SIG-M5 (cell line): Measurements from ENCODE around the gene YKT6.
"Not testable (repeated sequence)": the region's sequence is repeated elsewhere in the genome, so short reads cannot be mapped to it uniquely, and the experiment has no call there.

Experiments used
- DNase-seq: peaks from one replicate; lab custom pipeline; 2025; lab: John Stamatoyannopoulos, UW

YKT6 gene

GRCh38 chr7:44172352-44172751 lies 28.4 kb upstream of the YKT6 start:
- DNase-seq = no peak

GRCh38 chr7:44172803-44173424 lies 27.9 kb upstream of the YKT6 start:
- DNase-seq = no peak

GRCh38 chr7:44173911-44174693 lies 26.7 kb upstream of the YKT6 start:
- DNase-seq = no peak

GRCh38 chr7:44174694-44174948 lies 26.2 kb upstream of the YKT6 start:
- not testable (repeated sequence) for DNase-seq

- DNase-seq = no peak
These were observed 25.0 kb upstream of the YKT6 start for GRCh38 chr7:44175730-44176129.

- no peak for DNase-seq
These were observed 24.3 kb upstream of the YKT6 start for GRCh38 chr7:44176486-44176885.

GRCh38 chr7:44177570-44178131 lies 23.1 kb upstream of the YKT6 start:
- no peak for DNase-seq

GRCh38 chr7:44180631-44181030 lies 20.1 kb upstream of the YKT6 start:
- DNase-seq = no peak

- DNase-seq = no peak
These were observed 18.0 kb upstream of the YKT6 start for GRCh38 chr7:44182827-44183226.

- no peak for DNase-seq
These were observed 17.4 kb upstream of the YKT6 start for GRCh38 chr7:44183386-44183785.

- no peak for DNase-seq
These were observed 16.4 kb upstream of the YKT6 start for GRCh38 chr7:44184206-44184872.

GRCh38 chr7:44184873-44185446 lies 15.8 kb upstream of the YKT6 start:
- DNase-seq = no peak

- DNase-seq = no peak
These were observed 15.0 kb upstream of the YKT6 start for GRCh38 chr7:44185729-44186128.

GRCh38 chr7:44186736-44187135 lies 14.0 kb upstream of the YKT6 start:
- DNase-seq = no peak

GRCh38 chr7:44187636-44188416 lies 13.0 kb upstream of the YKT6 start:
- no peak for DNase-seq

GRCh38 chr7:44188480-44189225 lies 12.1 kb upstream of the YKT6 start:
- no peak for DNase-seq

- DNase-seq = no peak
These were observed 11.3 kb upstream of the YKT6 start, which contains the start of gene GCK for GRCh38 chr7:44189286-44189992. GCK (minus strand) TSS chr7:44189439; CDS start chr7:44188953, 486 bp downstream.

GRCh38 chr7:44189993-44190872 lies 10.5 kb upstream of the YKT6 start:
- no peak for DNase-seq

GRCh38 chr7:44191171-44191570 lies 9.6 kb upstream of the YKT6 start:
- DNase-seq = no peak
